Natural killer cell (primary cell): ENCODE measurements around the gene GRK2. TPM values are rescaled to one million over a fixed set of nuclear protein-coding genes. Genes with fewer than 3 reads are reported as not detected.
A peak's percentile ranks its signal among the peaks of the same experiment; 100 is the strongest.

Source experiments
- ATAC-seq, 3 donors: fragments of 150-1000 bp in 2 of 3; fragments of 200-7000 bp in 1 of 3; cut with Tn5 transposase; 1 replicate in 1 of 3; 2 replicates in 2 of 3; pipeline ENCODE4 v1.10.0; 2021; ENCODE audit warnings: mild to moderate bottlenecking in 2 of 3, moderate library complexity in 2 of 3
- DNase-seq, 2 donors: peaks; one replicate each; pipeline versions ENCODE4 v3.0.0 to v3.0.0-alpha.2; 2013 to 2021; ENCODE audit warnings: mixed read lengths in 1 of 2
- H3K27ac ChIP-seq: one replicate; pipeline ENCODE4 v1.5.1; 2013; ENCODE audit warnings: mild to moderate bottlenecking, low read length
- H3K27me3 ChIP-seq: one replicate; pipeline ENCODE4 v1.6.1; 2013; ENCODE audit warnings: low read length; ENCODE audit not compliant: control insufficient read depth, insufficient read depth
- H3K36me3 ChIP-seq: one replicate; pipeline ENCODE4 v1.6.1; 2013; ENCODE audit warnings: low read length; ENCODE audit not compliant: control insufficient read depth, insufficient read depth
- H3K4me1 ChIP-seq: one replicate; pipeline ENCODE4 v1.6.1; 2013; ENCODE audit warnings: low read length; ENCODE audit not compliant: control insufficient read depth, insufficient read depth
- H3K4me3 ChIP-seq: one replicate; pipeline ENCODE4 v1.5.1; 2013; ENCODE audit warnings: low read length
- H3K9me3 ChIP-seq: one replicate; pipeline ENCODE4 v1.6.1; 2013; ENCODE audit warnings: low read length; ENCODE audit not compliant: control insufficient read depth, insufficient read depth
- H3K27ac Mint-ChIP-seq, 2 donors: one replicate each; pipeline ENCODE4 v1.8.0; 2022; ENCODE audit warnings: mild to moderate bottlenecking in 2 of 2, mixed read lengths in 2 of 2, moderate library complexity in 1 of 2
- H3K27me3 Mint-ChIP-seq, 2 donors: one replicate each; pipeline ENCODE4 v1.8.0; 2022; ENCODE audit warnings: low read depth in 2 of 2, mixed read lengths in 2 of 2
- H3K36me3 Mint-ChIP-seq: one replicate; pipeline ENCODE4 v1.8.0; 2022; ENCODE audit warnings: mixed read lengths
- H3K4me1 Mint-ChIP-seq, 2 donors: one replicate each; pipeline ENCODE4 v1.8.0; 2022; ENCODE audit warnings: mixed read lengths in 2 of 2
- H3K4me3 Mint-ChIP-seq: one replicate; pipeline ENCODE4 v1.8.0; 2022; ENCODE audit warnings: mild to moderate bottlenecking, moderate library complexity, mixed read lengths
- H3K9me3 Mint-ChIP-seq, 2 donors: one replicate each; pipeline ENCODE4 v1.8.0; 2022; ENCODE audit warnings: mixed read lengths in 2 of 2
- CTCF ChIP-seq: fragments of 200-600 bp; IDR thresholded peaks from one replicate; pipeline ENCODE4 v1.8.0; 2022; ENCODE audit warnings: antibody characterized with exemption
- WGBS: methylation state at CpG from one replicate; pipeline ENCODE4 v1.1.7; 2013; ENCODE audit warnings: missing lambda C conversion rate; ENCODE audit not compliant: insufficient coverage; 5-methylcytosine and 5-hydroxymethylcytosine counted together
- intact Hi-C: fragments of 100-400 bp; cut with micrococcal nuclease; formaldehyde crosslinking; loops from one replicate; pipeline ENCODE4 v1.14.2; 2022
- total RNA-seq, 4 donors: library from RNA; stranded (reverse); fragments of 120-200 nt in 1 of 4; gene quantifications; one replicate each; pipeline versions ENCODE4 v1.2.3 to v1.2.4, GENCODE V29; 2013 to 2022

Gene GRK2
- total RNA-seq, 3 donors from 2014 or later (not counting 1 experiment from before 2014, with no cell fraction given): 390 to 482 (median 441) TPM

GRCh38 chr11:67281552-67282150, 15.4 kb downstream of the GRK2 start:
- Histone ChIP-seq H3K9me3 (no peaks in the 10 kb centered on the region), H3K27ac (peak overlapping the region; percentile 12), H3K27me3 (no peaks in the 10 kb centered on the region), H3K36me3 (peaks cover 90% of the 10 kb centered on the region), H3K4me3 (no peak overlapping the region), H3K4me1 (peaks cover 100% of the 10 kb centered on the region)
- Mint-ChIP-seq H3K4me1 (peaks cover 35 to 50% of the 10 kb centered on the region in 2 donors), H3K4me3 (no peak overlapping the region), H3K27ac (peak overlapping the region in 1 of 2 donors; percentile 68), H3K36me3 (no peaks in the 10 kb centered on the region), H3K9me3 (no peaks in the 10 kb centered on the region), H3K27me3 (no peaks in the 10 kb centered on the region)
- TF ChIP-seq CTCF: no peak
- intact Hi-C loops: no loop called here
- DNase-seq: no peak
- no peak for ATAC-seq
- WGBS: 96% methylated on average over 27 of the region's 27 CpGs

- Mint-ChIP-seq H3K27ac (peak overlapping the region in 1 of 2 donors; percentile 68), H3K9me3 (no peaks in the 10 kb centered on the region), H3K36me3 (no peaks in the 10 kb centered on the region), H3K4me3 (no peak overlapping the region), H3K27me3 (no peaks in the 10 kb centered on the region), H3K4me1 (peaks cover 35 to 50% of the 10 kb centered on the region in 2 donors)
- Histone ChIP-seq H3K27ac (peak overlapping the region; percentile 12), H3K4me1 (peaks cover 100% of the 10 kb centered on the region), H3K9me3 (no peaks in the 10 kb centered on the region), H3K27me3 (no peaks in the 10 kb centered on the region), H3K36me3 (peaks cover 92% of the 10 kb centered on the region), H3K4me3 (no peak overlapping the region)
- no peak for TF ChIP-seq CTCF
- whole genome bisulfite sequencing: 90% methylated on average over 20 of the region's 20 CpGs
- intact Hi-C loops: no loop called here
- ATAC-seq (no peak), DNase-seq (no peak)
These were observed 16.0 kb downstream of the GRK2 start for GRCh38 chr11:67282155-67282875.

- peaks cover 35 to 50% of the 10 kb centered on the region in 2 donors for H3K4me1 Mint-ChIP-seq
- no peaks in the 10 kb centered on the region for H3K9me3 Mint-ChIP-seq
- intact Hi-C loops: no loop called here
- H3K27me3 Mint-ChIP-seq: no peaks in the 10 kb centered on the region
- Histone ChIP-seq H3K4me1 (peaks cover 100% of the 10 kb centered on the region), H3K27me3 (no peaks in the 10 kb centered on the region), H3K4me3 (no peak overlapping the region), H3K27ac (peak overlapping the region; percentile 9), H3K9me3 (no peaks in the 10 kb centered on the region), H3K36me3 (peaks cover 89% of the 10 kb centered on the region)
- 93% methylated on average over 11 of the region's 11 CpGs for WGBS
- DNase-seq (no peak), ATAC-seq (no peak)
- H3K4me3 Mint-ChIP-seq: no peak overlapping the region
- no peak for TF ChIP-seq CTCF
- H3K27ac Mint-ChIP-seq: peak overlapping the region in 1 of 2 donors; percentile 68
- no peaks in the 10 kb centered on the region for H3K36me3 Mint-ChIP-seq
These were observed 16.7 kb downstream of the GRK2 start for GRCh38 chr11:67282876-67283371.
